Skeletal muscle cell (primary cell): Measurements from ENCODE around the gene PTPRA.

Experiments used
- DNase-seq: peaks from one replicate; pipeline ENCODE4 v3.0.0-alpha.2; 2010; ENCODE audit warnings: low read depth
- H3K4me3 ChIP-seq: 2 replicates; pipeline ENCODE4 v1.5.1; 2011; ENCODE audit warnings: low read depth, mild to moderate bottlenecking, control low read depth, low read length, moderate library complexity

Gene PTPRA

GRCh38 chr20:3082955-3083952 lies 210.0 kb downstream of the PTPRA start:
- DNase-seq, result no peak
- no peak overlapping the region for H3K4me3 ChIP-seq

DNA sequence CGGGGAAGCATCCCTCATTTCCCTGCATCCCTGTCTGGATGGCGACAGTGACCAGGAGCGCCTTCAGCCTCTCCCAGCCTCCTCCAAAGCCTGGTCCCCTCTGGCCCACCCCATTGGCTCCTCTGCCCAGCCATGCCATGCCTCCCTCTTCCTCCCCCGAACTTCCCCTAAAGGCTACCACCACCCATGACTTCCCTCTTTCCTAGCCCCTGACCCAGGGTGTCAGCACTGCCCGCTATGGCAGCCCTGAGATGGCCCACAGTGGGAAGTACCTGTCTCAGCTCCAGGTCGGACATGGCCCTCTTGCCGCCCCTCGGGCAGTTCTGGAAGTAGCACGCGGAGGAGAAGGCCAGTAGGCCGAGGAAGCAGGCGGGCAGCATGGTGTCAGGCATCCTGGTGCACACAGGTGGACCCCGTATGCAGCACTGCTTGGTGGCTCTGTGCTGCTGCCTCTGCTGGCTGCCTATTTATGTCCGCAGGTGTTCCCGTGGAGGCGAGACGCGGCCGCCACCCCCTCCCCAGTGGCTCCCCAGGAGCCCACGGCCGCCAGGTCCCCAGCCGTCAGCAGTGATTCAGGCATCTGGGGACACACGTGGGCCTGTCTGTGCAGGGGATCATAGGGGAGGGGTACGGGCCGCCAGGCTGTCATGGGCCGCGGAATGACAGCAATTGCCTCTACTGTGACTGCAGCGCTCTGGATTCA lies 211.2 kb downstream of the PTPRA start, which contains the start of gene AVP:
Gene AVP (minus strand): TSS at position 442 of the 703 bp plus-strand sequence. CDS start 50 bp downstream, at position 392.
- DNase-seq, result no peak
- H3K4me3 ChIP-seq, result no peak within 1 kb of the TSS

GRCh38 chr20:3084986-3085360 lies 211.7 kb downstream of the PTPRA start:
- DNase-seq, result no peak
- no peak overlapping the region for H3K4me3 ChIP-seq

GRCh38 chr20:3085571-3086072 lies 212.3 kb downstream of the PTPRA start:
- DNase-seq, result no peak
- H3K4me3 ChIP-seq, result no peak overlapping the region

DNA sequence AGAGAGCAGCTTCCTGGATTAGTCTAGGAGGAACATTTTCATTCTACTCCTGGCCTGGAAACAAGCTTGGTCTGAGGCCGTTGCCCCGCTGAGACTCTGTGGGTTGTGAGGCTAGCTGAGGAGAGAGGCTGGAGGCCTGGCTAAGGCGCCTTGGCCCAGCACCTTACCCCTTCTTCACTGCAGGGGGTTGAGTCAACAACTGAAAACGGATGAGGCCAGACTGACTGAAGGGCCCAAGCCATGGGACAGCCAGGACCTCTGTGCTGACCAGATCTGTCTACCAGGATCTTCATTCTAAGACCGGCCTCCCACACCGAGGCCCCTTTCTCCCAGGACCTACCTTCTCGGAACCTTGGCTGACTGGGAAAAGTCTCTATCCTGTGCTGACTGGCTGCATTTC lies 214.8 kb downstream of the PTPRA start:
- no peak for DNase-seq
- H3K4me3 ChIP-seq, result no peak overlapping the region
